BE2C (cell line): ENCODE data around the gene NSMCE1.
"Not testable (repeated sequence)": the region's sequence is repeated elsewhere in the genome, so short reads cannot be mapped to it uniquely, and the experiment has no call there.

Experiments used
- DNase-seq: peaks from one replicate; pipeline ENCODE4 v3.0.0-alpha.2; 2020
- H3K27me3 ChIP-seq: fragments of 250-450 bp; sonication (Bioruptor Pico); 2 replicates; pipeline ENCODE4 v1.5.1; 2020; ENCODE audit warnings: mild to moderate bottlenecking
- H3K36me3 ChIP-seq: fragments of 250-450 bp; sonication (Bioruptor Pico); 2 replicates; pipeline ENCODE4 v1.5.1; 2020; ENCODE audit warnings: mild to moderate bottlenecking
- H3K4me1 ChIP-seq: fragments of 250-450 bp; sonication (Bioruptor Pico); 2 replicates; pipeline ENCODE4 v1.5.1; 2020
- H3K4me3 ChIP-seq: 2 replicates; pipeline ENCODE4 v1.5.1; 2011; ENCODE audit warnings: low read depth, low read length
- H3K9me3 ChIP-seq: fragments of 250-450 bp; sonication (Bioruptor Pico); 2 replicates; pipeline ENCODE4 v1.5.1; 2020
- CTCF ChIP-seq: IDR thresholded peaks from 2 replicates; pipeline ENCODE4 v1.5.1; 2012; ENCODE audit warnings: mild to moderate bottlenecking, low read depth, low read length

NSMCE1 gene

GRCh38 chr16:27202923-27203506 lies 65.6 kb downstream of the NSMCE1 start:
- peak; percentile 90 for DNase-seq
- peaks cover 14% of the 10 kb centered on the region for H3K4me1 ChIP-seq

GRCh38 chr16:27200914-27201313 lies 67.7 kb downstream of the NSMCE1 start:
- H3K4me3 ChIP-seq, DNase-seq, H3K9me3 ChIP-seq, H3K36me3 ChIP-seq, H3K27me3 ChIP-seq: not testable (repeated sequence)
- H3K4me1 ChIP-seq, result peaks cover 14% of the 10 kb centered on the region

More at GRCh38 chr16:27202923-27203506, 65.6 kb downstream of the NSMCE1 start:
- no peak for TF ChIP-seq CTCF
- Histone ChIP-seq H3K9me3 (no peaks in the 10 kb centered on the region), H3K36me3 (no peaks in the 10 kb centered on the region), H3K27me3 (no peaks in the 10 kb centered on the region), H3K4me3 (peak overlapping the region; percentile 88)

GRCh38 chr16:27199736-27200135 lies 68.8 kb downstream of the NSMCE1 start:
- no peak for DNase-seq
- Histone ChIP-seq H3K4me1 (peaks cover 18% of the 10 kb centered on the region), H3K27me3 (no peaks in the 10 kb centered on the region), H3K36me3 (no peaks in the 10 kb centered on the region), H3K9me3 (no peaks in the 10 kb centered on the region), H3K4me3 (no peak overlapping the region)
- TF ChIP-seq CTCF, result no peak

- Histone ChIP-seq H3K27me3 (no peaks in the 10 kb centered on the region), H3K4me3 (peak overlapping the region; percentile 5), H3K4me1 (peaks cover 18% of the 10 kb centered on the region), H3K9me3 (no peaks in the 10 kb centered on the region), H3K36me3 (no peaks in the 10 kb centered on the region)
- DNase-seq, result no peak
- TF ChIP-seq CTCF, result no peak
Measured at GRCh38 chr16:27199235-27199586, 69.4 kb downstream of the NSMCE1 start.

- no peaks in the 10 kb centered on the region for H3K9me3 ChIP-seq
- TF ChIP-seq CTCF, result no peak
- peak; percentile 83 for DNase-seq
- H3K27me3 ChIP-seq, result no peaks in the 10 kb centered on the region
- H3K36me3 ChIP-seq, result no peaks in the 10 kb centered on the region
- peak overlapping the region; percentile 5 for H3K4me3 ChIP-seq
- peaks cover 18% of the 10 kb centered on the region for H3K4me1 ChIP-seq
Measured at GRCh38 chr16:27198451-27199234, 69.9 kb downstream of the NSMCE1 start.

- Histone ChIP-seq H3K4me1 (peaks cover 18% of the 10 kb centered on the region), H3K36me3 (no peaks in the 10 kb centered on the region), H3K9me3 (no peaks in the 10 kb centered on the region), H3K27me3 (no peaks in the 10 kb centered on the region), H3K4me3 (no peak overlapping the region)
- DNase-seq, result no peak
- TF ChIP-seq CTCF, result no peak
Measured at GRCh38 chr16:27197004-27197403, 71.6 kb downstream of the NSMCE1 start.
